ENCODE results near the gene TPST1. TPM values are rescaled to one million over a fixed set of nuclear protein-coding genes. Genes with fewer than 3 reads are reported as not detected.
"Not testable (repeated sequence)": the region's sequence is repeated elsewhere in the genome, so short reads cannot be mapped to it uniquely, and the experiment has no call there.

Gene TPST1
- total and polyA plus RNA-seq, 2 experiments from 2014 or later, result 21.1 to 24.8 TPM

DNA sequence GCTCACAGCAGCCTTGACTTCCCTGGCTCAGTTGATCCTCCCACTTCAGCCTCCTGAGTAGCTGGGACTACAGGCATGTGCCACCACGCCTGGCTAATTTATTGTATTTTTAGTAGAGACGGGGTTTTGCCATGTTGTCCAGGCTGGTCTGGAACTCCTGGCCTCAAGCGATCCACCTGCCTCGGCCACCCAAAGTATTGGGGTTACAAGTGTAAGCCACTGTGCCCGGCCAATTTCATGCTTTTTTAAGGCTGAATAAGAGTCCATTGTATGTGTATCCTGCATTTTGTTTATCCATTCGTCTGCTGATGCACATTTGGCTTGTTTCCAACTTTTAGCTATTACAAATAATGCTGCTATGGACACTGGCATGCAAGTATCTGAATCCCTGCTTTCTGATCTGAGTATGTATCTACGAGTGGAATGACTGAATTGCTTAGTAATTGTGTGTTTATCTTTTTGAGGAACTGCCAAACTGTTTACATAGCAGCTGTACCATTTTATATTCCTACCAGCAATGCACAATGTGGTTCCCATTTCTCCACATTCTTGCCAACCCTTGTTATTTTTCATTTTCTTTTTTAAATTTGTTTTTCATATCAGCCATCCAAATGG lies 37.3 kb upstream of the TPST1 start:
- Histone ChIP-seq H3K4me1 (ENCODE audit: low read depth) (no peaks in the 10 kb centered on the region), H3K27ac (no peak overlapping the region), H3K36me3 (no peaks in the 10 kb centered on the region), H3K9me3 (ENCODE audit: low read depth) (no peaks in the 10 kb centered on the region), H3K27me3 (no peaks in the 10 kb centered on the region), H3K4me3 (no peak overlapping the region)
- TF ChIP-seq, protein P1, sequence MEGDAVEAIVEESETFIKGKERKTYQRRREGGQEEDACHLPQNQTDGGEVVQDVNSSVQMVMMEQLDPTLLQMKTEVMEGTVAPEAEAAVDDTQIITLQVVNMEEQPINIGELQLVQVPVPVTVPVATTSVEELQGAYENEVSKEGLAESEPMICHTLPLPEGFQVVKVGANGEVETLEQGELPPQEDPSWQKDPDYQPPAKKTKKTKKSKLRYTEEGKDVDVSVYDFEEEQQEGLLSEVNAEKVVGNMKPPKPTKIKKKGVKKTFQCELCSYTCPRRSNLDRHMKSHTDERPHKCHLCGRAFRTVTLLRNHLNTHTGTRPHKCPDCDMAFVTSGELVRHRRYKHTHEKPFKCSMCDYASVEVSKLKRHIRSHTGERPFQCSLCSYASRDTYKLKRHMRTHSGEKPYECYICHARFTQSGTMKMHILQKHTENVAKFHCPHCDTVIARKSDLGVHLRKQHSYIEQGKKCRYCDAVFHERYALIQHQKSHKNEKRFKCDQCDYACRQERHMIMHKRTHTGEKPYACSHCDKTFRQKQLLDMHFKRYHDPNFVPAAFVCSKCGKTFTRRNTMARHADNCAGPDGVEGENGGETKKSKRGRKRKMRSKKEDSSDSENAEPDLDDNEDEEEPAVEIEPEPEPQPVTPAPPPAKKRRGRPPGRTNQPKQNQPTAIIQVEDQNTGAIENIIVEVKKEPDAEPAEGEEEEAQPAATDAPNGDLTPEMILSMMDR (IDR thresholded peaks at IDR 0.05; ENCODE audit: low read depth, low read length), result no peak
- DNase-seq (ENCODE audit: low read depth in 1 of 2, low spot score in 1 of 2), result peak in 1 of 2 donors; percentile 84

DNA sequence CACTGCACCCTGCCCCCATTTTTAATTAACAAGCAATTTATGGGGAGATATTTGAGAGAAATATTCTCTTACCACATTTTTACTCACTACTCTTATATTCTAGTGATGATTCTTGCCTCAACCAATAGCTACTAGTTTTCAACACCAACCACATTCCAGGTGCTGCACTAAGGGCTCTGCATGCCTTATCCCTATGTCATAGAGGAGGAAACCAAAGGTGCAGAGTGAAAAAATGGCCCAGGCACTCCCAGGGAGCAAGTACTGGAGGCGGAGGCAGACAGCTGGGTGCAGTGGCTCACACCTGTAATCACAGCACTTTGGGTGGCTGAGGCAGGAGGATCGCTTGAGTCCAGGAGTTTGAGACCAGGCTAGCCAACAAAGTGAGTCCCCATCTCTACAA lies 35.5 kb upstream of the TPST1 start:
- no peaks in the 10 kb centered on the region for H3K4me1 ChIP-seq (ENCODE audit: low read depth)
- H3K27ac ChIP-seq, result no peak overlapping the region
- H3K36me3 ChIP-seq, result no peaks in the 10 kb centered on the region
- H3K27me3 ChIP-seq, result no peaks in the 10 kb centered on the region
- H3K9me3 ChIP-seq (ENCODE audit: low read depth), result no peaks in the 10 kb centered on the region
- DNase-seq (ENCODE audit: low read depth in 1 of 2, low spot score in 1 of 2), result no peak
- TF ChIP-seq, protein P1 (IDR thresholded peaks at IDR 0.05; ENCODE audit: low read depth, low read length), result no peak
- no peak overlapping the region for H3K4me3 ChIP-seq

DNA sequence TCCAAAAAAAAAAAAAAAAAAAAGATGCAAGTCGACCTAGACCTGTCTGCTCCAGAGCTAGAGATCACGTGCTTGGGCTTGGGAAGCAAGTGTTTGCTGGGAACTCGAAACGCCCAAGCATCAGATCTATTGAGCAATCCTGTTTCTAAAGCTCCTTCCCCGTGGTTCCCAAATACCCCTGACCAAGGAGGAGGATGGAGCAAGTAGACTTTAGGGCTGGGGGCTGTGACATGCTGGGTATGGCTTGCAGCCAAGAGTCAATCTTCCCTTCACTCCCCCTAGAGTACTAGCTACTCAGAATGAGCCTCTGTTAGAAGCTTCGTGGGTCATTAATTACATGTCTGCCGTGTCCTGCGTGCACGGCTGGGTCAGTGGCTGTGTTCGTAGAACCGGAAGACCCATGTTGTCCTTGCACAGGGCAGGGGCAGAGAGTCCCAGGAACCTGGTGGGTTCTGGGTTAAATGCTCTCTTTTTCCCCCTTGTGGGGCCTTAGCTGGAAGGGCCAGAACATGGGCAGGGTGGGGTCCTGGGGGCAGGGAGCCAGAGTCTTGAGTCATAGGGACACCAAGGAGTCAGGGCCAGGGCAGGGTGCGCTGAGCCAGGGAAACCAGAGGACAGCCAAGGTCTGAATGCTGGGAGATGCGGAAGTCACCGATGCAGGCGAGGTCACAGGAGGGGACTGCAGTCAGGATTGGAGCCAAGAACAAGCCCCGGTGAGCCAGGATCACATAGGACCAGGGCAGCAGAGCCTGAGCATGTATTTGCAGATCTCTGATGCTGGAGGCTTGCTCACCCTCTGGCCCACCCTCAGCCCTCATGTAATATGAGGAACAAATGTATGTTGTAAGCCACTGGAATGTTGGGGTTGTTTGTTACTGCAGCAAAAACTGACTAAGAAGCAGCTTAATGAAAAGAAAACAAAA lies 34.6 kb upstream of the TPST1 start:
- Histone ChIP-seq H3K27me3 (no peaks in the 10 kb centered on the region), H3K4me3 (no peak overlapping the region), H3K4me1 (ENCODE audit: low read depth) (no peaks in the 10 kb centered on the region), H3K9me3 (ENCODE audit: low read depth) (no peaks in the 10 kb centered on the region), H3K27ac (no peak overlapping the region), H3K36me3 (no peaks in the 10 kb centered on the region)
- peak in 1 of 2 donors; percentile 67 for DNase-seq (ENCODE audit: low read depth in 1 of 2, low spot score in 1 of 2)
- TF ChIP-seq, protein P1 (IDR thresholded peaks at IDR 0.05; ENCODE audit: low read depth, low read length), result no peak

DNA sequence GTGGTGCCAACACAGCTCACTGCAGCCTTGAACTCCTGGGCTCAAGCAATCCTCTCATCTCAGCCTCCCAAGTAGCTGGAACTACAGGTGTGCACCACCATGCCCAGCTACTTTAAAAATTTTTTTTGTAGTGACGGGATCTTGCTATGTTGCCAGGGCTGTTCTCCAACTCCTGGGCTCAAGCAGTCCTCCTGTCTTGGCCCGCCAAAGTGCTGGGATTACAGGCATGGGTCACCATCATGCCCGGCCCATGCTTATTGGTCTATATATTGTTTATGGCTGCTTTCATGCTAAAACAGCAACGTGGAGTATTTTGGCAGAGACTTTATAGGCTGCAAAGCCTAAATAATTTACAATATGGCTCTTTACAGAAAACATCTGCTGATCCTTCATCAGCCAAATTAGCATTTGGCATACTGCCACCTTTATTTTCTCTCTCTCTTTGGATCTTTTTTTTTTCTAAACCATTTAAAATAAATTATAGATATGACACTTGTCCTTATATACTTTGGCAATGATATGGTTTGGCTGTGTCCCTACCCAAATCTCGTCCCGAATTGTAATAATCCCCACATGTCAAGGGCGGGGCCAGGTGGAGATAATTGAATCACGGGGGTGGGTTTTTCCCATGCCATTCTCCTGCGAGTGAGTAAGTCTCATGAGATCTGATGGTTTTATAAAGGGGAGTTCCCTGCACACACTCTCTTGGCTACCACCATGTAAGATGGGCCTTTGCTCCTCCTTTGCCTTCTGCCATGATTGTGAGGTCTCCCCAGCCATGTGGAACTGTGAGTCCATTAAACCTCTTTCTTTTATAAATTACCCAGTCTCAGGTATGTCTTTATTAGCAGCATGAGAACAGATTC lies 32.4 kb upstream of the TPST1 start:
- not testable (repeated sequence) for H3K36me3 ChIP-seq; H3K9me3 ChIP-seq (ENCODE audit: low read depth); H3K4me3 ChIP-seq; DNase-seq (ENCODE audit: low read depth in 1 of 2, low spot score in 1 of 2); H3K4me1 ChIP-seq (ENCODE audit: low read depth); H3K27me3 ChIP-seq; H3K27ac ChIP-seq

DNA sequence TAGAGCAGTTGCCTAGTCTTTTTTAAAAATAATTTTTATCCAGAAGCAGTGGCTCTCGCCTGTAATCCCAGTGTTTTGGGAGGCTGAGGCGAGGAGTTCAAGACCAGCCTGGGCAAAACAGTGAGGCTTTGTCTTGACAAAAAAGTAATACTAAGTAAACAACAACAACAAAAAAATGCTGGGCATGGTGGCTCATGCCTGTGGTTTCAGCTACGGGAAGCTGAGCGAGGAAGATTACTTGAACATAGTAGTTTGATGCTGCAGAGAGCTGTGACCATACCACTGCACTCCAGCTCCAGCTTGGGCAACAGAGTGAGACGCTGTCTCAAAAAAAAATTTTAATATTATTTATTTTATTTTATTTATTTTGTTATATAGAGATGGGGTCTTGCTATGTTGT lies 31.3 kb upstream of the TPST1 start:
- Histone ChIP-seq H3K27ac (no peak overlapping the region), H3K27me3 (no peaks in the 10 kb centered on the region), H3K4me1 (ENCODE audit: low read depth) (no peaks in the 10 kb centered on the region), H3K4me3 (no peak overlapping the region), H3K9me3 (ENCODE audit: low read depth) (no peaks in the 10 kb centered on the region), H3K36me3 (no peaks in the 10 kb centered on the region)
- DNase-seq (ENCODE audit: low read depth in 1 of 2, low spot score in 1 of 2), result no peak
- TF ChIP-seq, protein P1 (IDR thresholded peaks at IDR 0.05; ENCODE audit: low read depth, low read length), result no peak

DNA sequence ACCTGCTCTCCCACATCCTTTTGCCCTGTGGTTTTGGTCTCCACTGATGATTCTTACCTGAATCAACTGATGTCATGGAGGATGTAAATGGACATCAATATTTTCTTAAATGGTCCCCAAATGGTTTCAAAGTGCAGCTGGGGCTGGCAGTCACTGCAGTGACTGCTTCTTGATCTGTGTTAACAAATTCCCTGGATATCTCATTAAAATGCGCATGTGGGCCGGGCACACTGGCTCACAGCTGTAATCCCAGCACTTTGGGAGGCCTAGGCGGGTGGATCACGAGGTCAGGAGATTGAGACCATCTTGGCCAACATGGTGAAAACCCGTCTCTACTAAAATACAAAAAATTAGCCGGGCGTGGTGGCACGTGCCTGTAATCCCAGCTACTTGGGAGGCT lies 30.1 kb upstream of the TPST1 start:
- not testable (repeated sequence) for H3K27me3 ChIP-seq; DNase-seq (ENCODE audit: low read depth in 1 of 2, low spot score in 1 of 2); H3K36me3 ChIP-seq; H3K9me3 ChIP-seq (ENCODE audit: low read depth); H3K27ac ChIP-seq; H3K4me1 ChIP-seq (ENCODE audit: low read depth); H3K4me3 ChIP-seq

Data from cardiac muscle cell (in vitro differentiated cells and primary cell).